MM.1S (cell line): Measurements from ENCODE around the gene ZNF678.

Experiments
- EZH2 ChIP-seq: fragments of 300-600 bp; sonication (generic); optimal IDR thresholded peaks from 2 replicates; pipeline ENCODE3; 2017; ENCODE audit warnings: low read depth, mild to moderate bottlenecking, antibody characterized with exemption, low read length, mixed read lengths
- TF ChIP-seq, protein P1 (sequence below): fragments of 300-600 bp; sonication (generic); IDR thresholded peaks from 2 replicates; pipeline ENCODE4 v1.5.1; 2016; ENCODE audit warnings: antibody characterized with exemption, low read length, mixed read lengths

DNA sequence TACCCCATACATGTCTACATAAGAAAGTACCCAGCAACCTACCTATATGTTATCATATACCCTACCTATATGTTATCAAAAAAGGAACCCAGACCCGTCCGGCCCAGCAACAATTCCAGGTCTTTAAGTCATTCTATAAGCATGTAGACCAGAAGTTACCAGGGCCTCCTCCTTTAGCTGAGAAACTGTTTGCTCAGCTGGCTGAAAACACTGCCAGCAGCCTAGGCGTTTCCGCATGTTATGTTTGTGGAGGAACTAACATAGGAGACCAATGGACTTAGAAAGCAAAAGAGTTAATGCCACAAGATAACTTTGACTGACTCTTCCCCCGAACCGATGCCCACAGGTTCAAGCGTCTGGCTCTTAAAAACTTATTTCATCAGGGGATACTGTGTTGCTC lies 7.1 kb upstream of the ZNF678 start:
- no peak for TF ChIP-seq EZH2
- TF ChIP-seq, protein P1, sequence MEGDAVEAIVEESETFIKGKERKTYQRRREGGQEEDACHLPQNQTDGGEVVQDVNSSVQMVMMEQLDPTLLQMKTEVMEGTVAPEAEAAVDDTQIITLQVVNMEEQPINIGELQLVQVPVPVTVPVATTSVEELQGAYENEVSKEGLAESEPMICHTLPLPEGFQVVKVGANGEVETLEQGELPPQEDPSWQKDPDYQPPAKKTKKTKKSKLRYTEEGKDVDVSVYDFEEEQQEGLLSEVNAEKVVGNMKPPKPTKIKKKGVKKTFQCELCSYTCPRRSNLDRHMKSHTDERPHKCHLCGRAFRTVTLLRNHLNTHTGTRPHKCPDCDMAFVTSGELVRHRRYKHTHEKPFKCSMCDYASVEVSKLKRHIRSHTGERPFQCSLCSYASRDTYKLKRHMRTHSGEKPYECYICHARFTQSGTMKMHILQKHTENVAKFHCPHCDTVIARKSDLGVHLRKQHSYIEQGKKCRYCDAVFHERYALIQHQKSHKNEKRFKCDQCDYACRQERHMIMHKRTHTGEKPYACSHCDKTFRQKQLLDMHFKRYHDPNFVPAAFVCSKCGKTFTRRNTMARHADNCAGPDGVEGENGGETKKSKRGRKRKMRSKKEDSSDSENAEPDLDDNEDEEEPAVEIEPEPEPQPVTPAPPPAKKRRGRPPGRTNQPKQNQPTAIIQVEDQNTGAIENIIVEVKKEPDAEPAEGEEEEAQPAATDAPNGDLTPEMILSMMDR = no peak
